ENCODE measurements around the gene TCF4. TPM values are rescaled to one million over a fixed set of nuclear protein-coding genes. Genes with fewer than 3 reads are reported as not detected.

The TCF4 gene
- total and polyA plus RNA-seq, 8 donors = 99.1 to 165 (median 138) TPM

DNA sequence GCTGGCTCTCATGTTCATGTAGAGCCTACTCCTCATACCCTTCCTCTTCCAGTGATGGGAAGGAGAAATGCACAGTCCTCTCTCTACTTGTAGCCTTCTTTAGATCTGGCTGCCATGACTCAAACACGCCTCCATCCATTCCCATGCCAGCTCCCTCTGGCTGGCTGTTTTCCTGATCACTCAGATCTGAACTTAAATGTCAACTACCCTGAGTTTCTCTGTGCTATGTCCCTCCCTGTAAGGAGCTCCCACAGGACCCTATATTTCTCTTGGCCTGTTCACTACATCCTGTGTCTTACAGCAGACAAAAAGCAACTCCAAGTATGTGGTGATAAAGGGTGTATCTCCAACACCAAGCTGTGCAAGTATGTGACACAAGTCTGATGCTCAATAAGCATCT, 152.4 kb downstream of the TCF4 start:
- Histone ChIP-seq H3K27me3 (no peaks in the 10 kb centered on the region), H3K4me1 (no peaks in the 10 kb centered on the region), H3K9me3 (no peaks in the 10 kb centered on the region), H3K4me3 (no peak overlapping the region), H3K27ac (no peak overlapping the region), H3K36me3 (no peaks in the 10 kb centered on the region)
- DNase-seq (no peak), ATAC-seq (no peak)
- TF ChIP-seq, protein P1, sequence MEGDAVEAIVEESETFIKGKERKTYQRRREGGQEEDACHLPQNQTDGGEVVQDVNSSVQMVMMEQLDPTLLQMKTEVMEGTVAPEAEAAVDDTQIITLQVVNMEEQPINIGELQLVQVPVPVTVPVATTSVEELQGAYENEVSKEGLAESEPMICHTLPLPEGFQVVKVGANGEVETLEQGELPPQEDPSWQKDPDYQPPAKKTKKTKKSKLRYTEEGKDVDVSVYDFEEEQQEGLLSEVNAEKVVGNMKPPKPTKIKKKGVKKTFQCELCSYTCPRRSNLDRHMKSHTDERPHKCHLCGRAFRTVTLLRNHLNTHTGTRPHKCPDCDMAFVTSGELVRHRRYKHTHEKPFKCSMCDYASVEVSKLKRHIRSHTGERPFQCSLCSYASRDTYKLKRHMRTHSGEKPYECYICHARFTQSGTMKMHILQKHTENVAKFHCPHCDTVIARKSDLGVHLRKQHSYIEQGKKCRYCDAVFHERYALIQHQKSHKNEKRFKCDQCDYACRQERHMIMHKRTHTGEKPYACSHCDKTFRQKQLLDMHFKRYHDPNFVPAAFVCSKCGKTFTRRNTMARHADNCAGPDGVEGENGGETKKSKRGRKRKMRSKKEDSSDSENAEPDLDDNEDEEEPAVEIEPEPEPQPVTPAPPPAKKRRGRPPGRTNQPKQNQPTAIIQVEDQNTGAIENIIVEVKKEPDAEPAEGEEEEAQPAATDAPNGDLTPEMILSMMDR (IDR thresholded peaks at IDR 0.05) = no peak
- intact Hi-C loops (cut with DNase I) = no loop called here

DNA sequence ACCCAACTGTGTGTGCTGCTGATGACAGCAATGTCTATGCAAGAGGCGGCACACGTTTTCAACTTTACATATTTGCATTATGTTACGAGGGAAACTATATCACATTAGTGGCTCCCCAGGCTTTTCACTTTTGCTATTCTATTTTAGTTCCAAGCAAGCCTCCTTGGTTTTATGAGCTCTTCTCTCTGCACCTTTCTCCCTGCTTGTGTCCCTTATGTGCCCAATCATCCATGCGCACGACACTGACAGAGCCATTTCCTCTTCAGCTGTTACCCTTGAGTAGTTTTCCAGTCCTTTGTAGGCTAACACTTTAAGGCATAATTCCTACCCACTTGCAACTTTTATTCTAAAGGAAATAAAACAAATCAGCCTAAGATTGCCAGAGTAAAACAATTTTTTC, 154.3 kb downstream of the TCF4 start:
- TF ChIP-seq, protein P1 (IDR thresholded peaks at IDR 0.05) = no peak
- Histone ChIP-seq H3K27me3 (no peaks in the 10 kb centered on the region), H3K27ac (no peak overlapping the region), H3K4me1 (no peaks in the 10 kb centered on the region), H3K36me3 (no peaks in the 10 kb centered on the region), H3K4me3 (no peak overlapping the region), H3K9me3 (no peaks in the 10 kb centered on the region)
- no peak for DNase-seq
- ATAC-seq = no peak
- intact Hi-C loops (cut with DNase I) = no loop called here

DNA sequence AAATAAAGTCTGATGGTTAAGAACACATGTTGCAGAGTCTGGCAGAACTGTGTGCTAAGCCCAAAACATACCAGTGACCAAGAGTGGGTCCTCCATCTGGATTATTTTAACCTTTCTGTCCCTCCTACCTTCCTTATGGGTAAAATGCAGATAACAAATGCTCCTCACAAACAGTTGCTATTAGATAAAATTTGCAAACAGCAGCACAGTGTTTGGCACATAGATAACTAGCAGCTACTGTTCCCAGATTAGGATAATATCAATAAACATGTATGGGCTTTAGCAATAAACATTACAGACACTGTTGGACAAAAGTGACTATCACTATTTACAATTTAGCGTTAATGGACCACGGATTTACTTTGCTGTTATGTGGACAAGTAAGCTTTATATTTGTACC, 154.9 kb downstream of the TCF4 start:
- intact Hi-C loops (cut with DNase I) = no loop called here
- ATAC-seq = no peak
- TF ChIP-seq, protein P1 (IDR thresholded peaks at IDR 0.05) = no peak
- Histone ChIP-seq H3K4me3 (no peak overlapping the region), H3K9me3 (no peaks in the 10 kb centered on the region), H3K27me3 (no peaks in the 10 kb centered on the region), H3K36me3 (no peaks in the 10 kb centered on the region), H3K27ac (no peak overlapping the region), H3K4me1 (no peaks in the 10 kb centered on the region)
- no peak for DNase-seq

DNA sequence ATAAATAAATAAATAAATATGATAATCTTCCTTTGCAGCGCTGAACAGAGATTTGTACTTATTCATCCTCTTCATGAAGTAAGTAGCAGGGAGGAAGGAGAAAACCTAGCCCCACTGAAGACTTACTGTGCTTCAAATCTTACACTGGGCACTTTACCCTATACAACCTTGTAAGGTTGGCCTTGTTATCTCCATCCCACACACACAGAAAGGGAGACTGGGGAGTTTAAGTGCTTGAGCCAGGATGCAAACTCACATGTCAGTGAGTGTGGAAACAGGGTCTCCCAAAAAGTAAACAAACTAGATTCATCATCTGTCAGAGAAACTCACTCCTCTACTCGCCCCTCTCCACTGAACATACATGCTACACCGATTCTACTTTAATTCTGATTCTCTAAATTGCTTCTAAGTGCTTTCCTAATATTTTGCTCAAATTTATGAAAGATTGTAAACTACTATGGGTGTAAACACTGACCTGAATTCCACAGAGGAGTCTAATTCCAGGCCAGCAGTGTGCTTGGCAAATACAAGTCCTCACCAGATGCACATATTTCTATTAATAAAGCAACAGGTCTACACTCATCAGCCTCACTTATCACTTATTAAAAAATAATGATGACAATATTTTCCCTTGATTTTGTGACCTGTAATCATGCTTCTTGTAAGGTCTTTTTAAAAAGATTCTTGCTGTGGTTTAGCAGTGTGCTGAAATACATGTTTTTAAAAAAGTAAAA, 155.5 kb downstream of the TCF4 start:
- intact Hi-C loops (cut with DNase I) = no loop called here
- Histone ChIP-seq H3K9me3 (no peaks in the 10 kb centered on the region), H3K27ac (no peak overlapping the region), H3K36me3 (no peaks in the 10 kb centered on the region), H3K4me3 (no peak overlapping the region), H3K27me3 (no peaks in the 10 kb centered on the region), H3K4me1 (no peaks in the 10 kb centered on the region)
- no peak for ATAC-seq
- no peak for DNase-seq
- TF ChIP-seq, protein P1 (IDR thresholded peaks at IDR 0.05) = no peak

DNA sequence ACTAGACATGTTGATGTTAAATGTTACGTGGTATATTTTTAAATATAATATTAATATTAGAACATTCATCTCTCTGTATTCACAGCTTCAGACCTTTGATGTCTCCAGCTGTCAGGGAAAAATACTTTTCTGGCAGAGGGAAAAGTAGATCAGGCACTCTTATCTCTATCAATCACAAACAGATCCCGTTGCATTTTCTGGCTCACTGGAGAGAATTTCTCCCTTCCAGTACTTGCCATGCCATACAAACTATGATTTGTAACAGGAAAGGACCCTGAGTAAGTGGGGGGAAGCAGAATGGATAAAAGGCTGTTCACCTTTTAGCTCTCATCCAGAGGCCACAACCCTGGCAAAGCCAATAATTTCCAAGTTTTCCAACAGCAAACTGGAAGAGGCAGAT, 158.0 kb downstream of the TCF4 start:
- H3K27me3 ChIP-seq = no peaks in the 10 kb centered on the region
- H3K4me1 ChIP-seq = no peaks in the 10 kb centered on the region
- ATAC-seq (no peak), DNase-seq (no peak)
- no peak overlapping the region for H3K27ac ChIP-seq
- no peaks in the 10 kb centered on the region for H3K9me3 ChIP-seq
- no peak overlapping the region for H3K4me3 ChIP-seq
- intact Hi-C loops (cut with DNase I) = no loop called here
- H3K36me3 ChIP-seq = no peaks in the 10 kb centered on the region
- TF ChIP-seq, protein P1 (IDR thresholded peaks at IDR 0.05) = no peak

Data from left lung (tissue), 10 donors.